Right atrium auricular region (tissue), 2 donors: ENCODE results near the gene NCOA3. TPM values are rescaled to one million over a fixed set of nuclear protein-coding genes. Genes with fewer than 3 reads are reported as not detected.
"Not testable (repeated sequence)": the region's sequence is repeated elsewhere in the genome, so short reads cannot be mapped to it uniquely, and the experiment has no call there.

Experiments used
- DNase-seq: peaks from one replicate; pipeline ENCODE4 v3.0.0-alpha.2; 2019; ENCODE audit warnings: low spot score
- H3K27ac ChIP-seq, 2 donors: fragments of 200-600 bp; sonication (generic); 1 replicate in 1 of 2; 2 replicates in 1 of 2; pipeline ENCODE4 v1.5.1; 2016 to 2019
- H3K27me3 ChIP-seq, 2 donors: fragments of 200-600 bp; sonication (generic); one replicate each; pipeline versions ENCODE4 v1.5.1 to v1.6.0; 2017 to 2019
- H3K36me3 ChIP-seq: fragments of 200-600 bp; sonication (generic); one replicate; pipeline ENCODE4 v1.5.1; 2016
- H3K4me1 ChIP-seq, 2 donors: fragments of 200-600 bp; sonication (generic); one replicate each; pipeline versions ENCODE4 v1.5.1 to v1.6.0; 2017 to 2019
- H3K4me3 ChIP-seq, 2 donors: fragments of 200-600 bp; sonication (generic); 1 replicate in 1 of 2; 2 replicates in 1 of 2; pipeline ENCODE4 v1.5.1; 2017 to 2019; ENCODE audit warnings: mild to moderate bottlenecking in 1 of 2, moderate library complexity in 1 of 2
- H3K9me3 ChIP-seq, 2 donors: fragments of 200-600 bp; sonication (generic); one replicate each; pipeline ENCODE4 v1.5.1; 2019
- CTCF ChIP-seq, 2 donors: fragments of 200-600 bp; sonication (generic); IDR thresholded peaks; one replicate each; pipeline ENCODE4 v1.5.1; 2019; ENCODE audit warnings: antibody characterized with exemption in 2 of 2
- total RNA-seq, 2 donors: library from RNA; depleted of rRNA; stranded (reverse); fragments of >200 nt; gene quantifications; one replicate each; pipeline ENCODE4 v1.1.0, GENCODE V29; 2016

The NCOA3 gene
- total RNA-seq, 2 donors from 2014 or later, result 24.1 to 27.4 TPM

- DNase-seq, result peak; percentile 67
- Histone ChIP-seq H3K27ac (peak overlapping the region; percentile 23 to 44), H3K4me1 (peaks cover 0 to 35% of the 10 kb centered on the region in 2 donors)
Observed at GRCh38 chr20:47489448-47489872, 12.2 kb upstream of the NCOA3 start.

GRCh38 chr20:47490795-47491194 lies 10.9 kb upstream of the NCOA3 start:
- no peak overlapping the region for H3K27ac ChIP-seq
- no peak overlapping the region for H3K4me3 ChIP-seq
- no peaks in the 10 kb centered on the region for H3K27me3 ChIP-seq
- H3K36me3 ChIP-seq, result no peaks in the 10 kb centered on the region
- no peak for TF ChIP-seq CTCF (IDR thresholded peaks at IDR 0.05)
- DNase-seq, result no peak
- peaks cover 0 to 35% of the 10 kb centered on the region in 2 donors for H3K4me1 ChIP-seq
- H3K9me3 ChIP-seq, result no peaks in the 10 kb centered on the region

More at GRCh38 chr20:47489448-47489872, 12.2 kb upstream of the NCOA3 start:
- H3K27me3 ChIP-seq, result no peaks in the 10 kb centered on the region
- no peak for TF ChIP-seq CTCF (IDR thresholded peaks at IDR 0.05)
- H3K4me3 ChIP-seq, result no peak overlapping the region
- H3K9me3 ChIP-seq, result no peaks in the 10 kb centered on the region
- H3K36me3 ChIP-seq, result no peaks in the 10 kb centered on the region

- no peak for DNase-seq
- H3K4me3 ChIP-seq, result no peak overlapping the region
- H3K27ac ChIP-seq, result peak overlapping the region; percentile 83 to 86
- H3K9me3 ChIP-seq, result peaks cover 0 to 4% of the 10 kb centered on the region in 2 donors
- H3K36me3 ChIP-seq, result no peaks in the 10 kb centered on the region
- no peaks in the 10 kb centered on the region for H3K27me3 ChIP-seq
- no peak for TF ChIP-seq CTCF (IDR thresholded peaks at IDR 0.05)
- peaks cover 0 to 29% of the 10 kb centered on the region in 2 donors for H3K4me1 ChIP-seq
Observed at GRCh38 chr20:47492284-47492683, 9.4 kb upstream of the NCOA3 start.

GRCh38 chr20:47493175-47493962 lies 8.3 kb upstream of the NCOA3 start:
- DNase-seq, result peak; percentile 91
- peaks cover 0 to 4% of the 10 kb centered on the region in 2 donors for H3K9me3 ChIP-seq
- no peak for TF ChIP-seq CTCF (IDR thresholded peaks at IDR 0.05)
- peaks cover 0 to 22% of the 10 kb centered on the region in 2 donors for H3K4me1 ChIP-seq
- peak overlapping the region in 1 of 2 donors; percentile 13 for H3K4me3 ChIP-seq
- H3K36me3 ChIP-seq, result no peaks in the 10 kb centered on the region
- peak overlapping the region; percentile 83 to 86 for H3K27ac ChIP-seq
- H3K27me3 ChIP-seq, result no peaks in the 10 kb centered on the region

GRCh38 chr20:47493963-47494293 lies 7.8 kb upstream of the NCOA3 start:
- Histone ChIP-seq H3K9me3 (peaks cover 0 to 4% of the 10 kb centered on the region in 2 donors), H3K4me1 (peaks cover 0 to 22% of the 10 kb centered on the region in 2 donors), H3K36me3 (no peaks in the 10 kb centered on the region), H3K4me3 (no peak overlapping the region), H3K27ac (peak overlapping the region; percentile 83 to 86), H3K27me3 (no peaks in the 10 kb centered on the region)
- no peak for DNase-seq
- no peak for TF ChIP-seq CTCF (IDR thresholded peaks at IDR 0.05)

- H3K27me3 ChIP-seq, H3K4me3 ChIP-seq, H3K9me3 ChIP-seq, H3K36me3 ChIP-seq, DNase-seq: not testable (repeated sequence)
- peak overlapping the region; percentile 83 to 86 for H3K27ac ChIP-seq
- peaks cover 0 to 22% of the 10 kb centered on the region in 2 donors for H3K4me1 ChIP-seq
Observed at GRCh38 chr20:47494606-47495005, 7.1 kb upstream of the NCOA3 start.
